Skeletal muscle satellite cell (primary cell): ENCODE measurements around the gene IGSF3.
"Not testable (repeated sequence)": the region's sequence is repeated elsewhere in the genome, so short reads cannot be mapped to it uniquely, and the experiment has no call there.

Source experiments
- H3K27me3 ChIP-seq: 2 replicates; pipeline ENCODE4 v1.7.0; 2013; ENCODE audit warnings: low read length; ENCODE audit not compliant: control insufficient read depth, insufficient read depth
- H3K36me3 ChIP-seq: 2 replicates; pipeline ENCODE4 v1.7.0; 2013; ENCODE audit warnings: mild to moderate bottlenecking, control low read depth, low read length; ENCODE audit not compliant: insufficient read depth
- H3K4me1 ChIP-seq: 2 replicates; pipeline ENCODE4 v1.7.0; 2013; ENCODE audit warnings: low read length; ENCODE audit not compliant: control insufficient read depth, insufficient read depth
- H3K4me2 ChIP-seq: 2 replicates; pipeline ENCODE4 v1.7.0; 2013; ENCODE audit warnings: mild to moderate bottlenecking, low read length
- H3K4me3 ChIP-seq: 2 replicates; pipeline ENCODE4 v1.7.0; 2013; ENCODE audit warnings: low read length
- H3K9ac ChIP-seq: 2 replicates; pipeline ENCODE4 v1.7.0; 2013; ENCODE audit warnings: mild to moderate bottlenecking, low read depth, low read length, moderate library complexity
- H3K9me3 ChIP-seq: replicated peaks from 2 replicates; pipeline ENCODE4 v1.7.0; 2013; ENCODE audit warnings: mild to moderate bottlenecking, control low read depth, low read length

The IGSF3 gene

GRCh38 chr1:116624040-116624439, 43.5 kb downstream of the IGSF3 start:
- Histone ChIP-seq H3K4me3 (no peak overlapping the region), H3K9me3 (no peaks in the 10 kb centered on the region), H3K27me3 (no peaks in the 10 kb centered on the region), H3K4me2 (no peak overlapping the region), H3K9ac (no peak overlapping the region), H3K4me1 (no peaks in the 10 kb centered on the region), H3K36me3 (no peaks in the 10 kb centered on the region)

- H3K36me3 ChIP-seq, H3K4me2 ChIP-seq, H3K9ac ChIP-seq, H3K9me3 ChIP-seq, H3K4me1 ChIP-seq, H3K4me3 ChIP-seq, H3K27me3 ChIP-seq: not testable (repeated sequence)
Measured at GRCh38 chr1:116622496-116622895, 45.0 kb downstream of the IGSF3 start.

GRCh38 chr1:116621756-116622155, 45.8 kb downstream of the IGSF3 start:
- H3K9ac ChIP-seq, H3K27me3 ChIP-seq, H3K36me3 ChIP-seq, H3K4me1 ChIP-seq, H3K4me2 ChIP-seq, H3K4me3 ChIP-seq, H3K9me3 ChIP-seq: not testable (repeated sequence)

DNA sequence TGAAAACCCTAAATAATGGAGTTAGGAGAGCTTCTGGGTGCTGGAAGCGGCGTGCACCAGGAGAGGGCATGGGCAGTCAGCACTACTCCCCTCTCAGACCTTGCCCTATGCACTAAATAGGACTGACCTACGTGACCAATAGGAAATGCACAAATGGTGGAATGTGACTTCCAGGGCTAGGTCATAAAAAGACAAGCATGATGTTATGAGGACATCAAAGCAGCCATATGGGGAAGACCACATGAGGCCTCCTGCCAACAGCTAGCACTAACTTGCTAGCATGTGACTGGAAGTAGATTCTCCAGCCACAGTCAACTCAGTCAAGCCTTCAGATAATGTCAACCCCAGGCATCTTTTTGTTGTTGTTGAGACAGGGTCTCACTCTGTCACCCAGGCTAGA, 47.1 kb downstream of the IGSF3 start:
- not testable (repeated sequence) for H3K9me3 ChIP-seq, H3K4me3 ChIP-seq, H3K4me2 ChIP-seq, H3K36me3 ChIP-seq, H3K27me3 ChIP-seq, H3K4me1 ChIP-seq, H3K9ac ChIP-seq

GRCh38 chr1:116619106-116619505, 48.4 kb downstream of the IGSF3 start:
- not testable (repeated sequence) for H3K4me3 ChIP-seq

DNA sequence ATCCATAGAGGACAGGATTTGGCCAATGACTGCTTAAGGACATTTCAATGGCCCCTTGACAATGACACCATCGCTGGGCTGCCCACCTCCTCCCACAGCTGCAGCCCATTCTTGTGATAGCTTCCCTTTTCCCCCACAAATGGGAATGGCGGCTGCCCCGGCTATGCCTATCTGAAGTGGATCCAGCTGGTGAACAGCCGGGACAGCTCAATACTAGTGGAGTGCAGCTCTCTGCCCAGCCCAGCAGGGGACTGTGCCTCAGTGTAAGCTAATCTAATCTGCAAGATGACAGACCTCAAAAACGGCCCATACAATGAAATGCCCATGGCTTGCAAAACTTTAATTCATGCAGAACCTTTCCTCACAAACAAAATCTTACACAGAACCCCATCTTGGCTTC, 49.7 kb downstream of the IGSF3 start:
- not testable (repeated sequence) for H3K4me1 ChIP-seq

More at GRCh38 chr1:116619106-116619505, 48.4 kb downstream of the IGSF3 start:
- not testable (repeated sequence) for H3K4me1 ChIP-seq, H3K9me3 ChIP-seq, H3K36me3 ChIP-seq, H3K9ac ChIP-seq, H3K27me3 ChIP-seq, H3K4me2 ChIP-seq

GRCh38 chr1:116613825-116614224, 53.7 kb downstream of the IGSF3 start:
- not testable (repeated sequence) for H3K4me1 ChIP-seq, H3K27me3 ChIP-seq, H3K36me3 ChIP-seq, H3K9me3 ChIP-seq, H3K4me2 ChIP-seq, H3K4me3 ChIP-seq, H3K9ac ChIP-seq

More for the DNA sequence above, 49.7 kb downstream of the IGSF3 start:
- H3K27me3 ChIP-seq, H3K9ac ChIP-seq, H3K36me3 ChIP-seq, H3K4me2 ChIP-seq, H3K4me3 ChIP-seq, H3K9me3 ChIP-seq: not testable (repeated sequence)

DNA sequence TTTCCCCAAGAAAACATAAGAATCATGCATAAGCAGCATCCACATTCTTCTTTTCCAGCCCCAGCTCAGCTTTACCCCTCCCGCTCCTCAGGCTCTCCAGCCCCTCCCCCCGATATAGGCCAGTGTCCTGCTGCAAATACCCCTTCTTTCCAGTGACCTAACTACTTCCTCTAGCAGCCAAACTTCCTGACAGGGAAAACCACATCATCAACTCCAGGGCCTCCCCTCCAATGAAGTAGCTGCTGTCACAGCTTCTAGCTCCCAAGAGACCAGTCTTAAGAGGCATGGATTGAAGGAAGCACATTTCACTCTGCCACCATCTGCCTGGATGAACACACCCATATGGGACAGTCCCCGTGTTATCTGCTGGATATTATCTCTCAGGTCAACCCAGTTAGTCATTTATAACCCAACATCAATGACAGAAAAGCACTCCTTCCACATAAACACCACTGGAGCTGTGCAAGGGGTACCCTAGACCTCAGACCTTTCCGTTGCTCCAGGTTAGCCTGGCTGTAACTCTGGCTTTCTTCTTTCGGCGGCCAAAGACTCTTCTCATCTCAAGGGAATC, 57.6 kb downstream of the IGSF3 start:
- not testable (repeated sequence) for H3K4me1 ChIP-seq, H3K9me3 ChIP-seq, H3K9ac ChIP-seq, H3K27me3 ChIP-seq, H3K4me3 ChIP-seq, H3K4me2 ChIP-seq, H3K36me3 ChIP-seq

GRCh38 chr1:116608841-116609240, 58.7 kb downstream of the IGSF3 start:
- not testable (repeated sequence) for H3K27me3 ChIP-seq, H3K4me2 ChIP-seq, H3K4me3 ChIP-seq, H3K9me3 ChIP-seq, H3K36me3 ChIP-seq, H3K9ac ChIP-seq, H3K4me1 ChIP-seq

- H3K27me3 ChIP-seq, H3K9ac ChIP-seq, H3K4me3 ChIP-seq, H3K36me3 ChIP-seq, H3K4me2 ChIP-seq, H3K4me1 ChIP-seq, H3K9me3 ChIP-seq: not testable (repeated sequence)
Measured at GRCh38 chr1:116608151-116608550, 59.4 kb downstream of the IGSF3 start.

DNA sequence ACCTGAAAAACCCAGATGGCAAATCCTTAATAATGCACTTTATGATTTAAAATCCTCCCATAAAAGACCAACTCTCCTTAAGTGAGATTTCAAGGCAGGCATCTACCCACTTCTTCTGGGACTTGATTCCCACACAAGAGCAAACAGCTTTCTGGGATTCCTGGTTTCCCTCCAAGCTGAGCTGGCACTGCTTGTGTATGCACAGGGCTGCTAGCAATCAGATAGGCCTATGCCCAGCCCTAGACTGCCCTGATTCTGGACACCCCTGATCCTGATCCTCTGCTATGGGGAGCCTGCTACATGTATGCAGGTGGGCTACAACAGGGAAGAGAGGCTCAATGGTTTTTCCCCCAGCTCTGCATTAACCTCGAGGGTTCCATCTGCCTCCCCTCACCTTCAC, 60.1 kb downstream of the IGSF3 start:
- not testable (repeated sequence) for H3K9me3 ChIP-seq, H3K4me2 ChIP-seq, H3K4me3 ChIP-seq, H3K27me3 ChIP-seq, H3K9ac ChIP-seq, H3K36me3 ChIP-seq, H3K4me1 ChIP-seq

DNA sequence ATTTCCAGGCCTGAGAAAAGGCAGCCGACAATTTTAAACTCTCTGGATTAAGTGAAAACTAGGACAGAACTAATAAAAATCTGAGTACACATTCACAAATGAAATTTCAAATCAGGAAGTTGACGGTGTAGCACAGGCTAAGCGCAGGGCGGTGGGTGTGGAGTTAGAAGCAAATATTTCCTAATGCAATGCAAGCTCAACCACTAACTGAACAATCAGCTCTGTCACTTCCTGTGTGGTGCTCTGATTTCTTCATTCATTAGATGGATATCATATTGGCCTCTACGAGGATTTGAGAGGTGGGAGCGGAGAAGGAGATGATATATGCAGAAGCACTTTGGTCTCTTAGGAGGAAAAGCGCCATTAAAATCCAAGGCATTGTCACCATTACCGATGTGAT, 61.5 kb downstream of the IGSF3 start:
- not testable (repeated sequence) for H3K9me3 ChIP-seq, H3K4me3 ChIP-seq, H3K27me3 ChIP-seq, H3K9ac ChIP-seq, H3K4me2 ChIP-seq, H3K36me3 ChIP-seq, H3K4me1 ChIP-seq
